Endothelial cell of umbilical vein (primary cell): ENCODE data around the gene THSD4.

Experiments used
- EZH2 ChIP-seq: IDR thresholded peaks from 2 replicates; pipeline ENCODE4 v1.6.1; 2012; ENCODE audit warnings: borderline replicate concordance, low read depth, mild to moderate bottlenecking, moderate library complexity, low read length, inconsistent platforms; ENCODE audit not compliant: severe bottlenecking
- FOS ChIP-seq: IDR thresholded peaks from 2 replicates; pipeline ENCODE4 v1.6.1; 2011; ENCODE audit warnings: mild to moderate bottlenecking, low read length, moderate library complexity, borderline replicate concordance; ENCODE audit not compliant: insufficient read depth
- GATA2 ChIP-seq: IDR thresholded peaks from 2 replicates; pipeline ENCODE4 v1.7.0; 2011; ENCODE audit warnings: low read depth, mild to moderate bottlenecking, moderate library complexity, mixed read lengths, low read length; ENCODE audit not compliant: insufficient read length, insufficient read depth
- JUN ChIP-seq: IDR thresholded peaks from 2 replicates; pipeline ENCODE4 v1.6.1; 2011; ENCODE audit warnings: borderline replicate concordance, low read depth; ENCODE audit not compliant: insufficient read length, insufficient read depth
- POLR2A ChIP-seq: IDR thresholded peaks from 2 replicates; pipeline ENCODE4 v1.6.1; 2012; ENCODE audit warnings: low read depth, mild to moderate bottlenecking, control low read depth, low read length
- POLR2AphosphoS5 ChIP-seq: IDR thresholded peaks from 2 replicates; pipeline ENCODE4 v1.6.1; 2012; ENCODE audit warnings: low read depth, mild to moderate bottlenecking, control low read depth, low read length, moderate library complexity; ENCODE audit not compliant: insufficient read depth
- TF ChIP-seq, protein P1 (sequence below): IDR thresholded peaks from 2 replicates; pipeline ENCODE4 v1.6.1; 2011; ENCODE audit not compliant: insufficient read depth, insufficient read length
- TF ChIP-seq, protein P2 (sequence below), 2 donors: IDR thresholded peaks; 1 replicate in 1 of 2; 2 replicates in 1 of 2; pipeline ENCODE4 v1.5.1; 2011; ENCODE audit warnings: low read length in 2 of 2, mild to moderate bottlenecking in 2 of 2, moderate library complexity in 2 of 2, control low read depth in 1 of 2, inconsistent platforms in 1 of 2, low read depth in 1 of 2; ENCODE audit not compliant: insufficient read depth in 1 of 2; ENCODE audit errors: extremely low read depth in 1 of 2

DNA sequence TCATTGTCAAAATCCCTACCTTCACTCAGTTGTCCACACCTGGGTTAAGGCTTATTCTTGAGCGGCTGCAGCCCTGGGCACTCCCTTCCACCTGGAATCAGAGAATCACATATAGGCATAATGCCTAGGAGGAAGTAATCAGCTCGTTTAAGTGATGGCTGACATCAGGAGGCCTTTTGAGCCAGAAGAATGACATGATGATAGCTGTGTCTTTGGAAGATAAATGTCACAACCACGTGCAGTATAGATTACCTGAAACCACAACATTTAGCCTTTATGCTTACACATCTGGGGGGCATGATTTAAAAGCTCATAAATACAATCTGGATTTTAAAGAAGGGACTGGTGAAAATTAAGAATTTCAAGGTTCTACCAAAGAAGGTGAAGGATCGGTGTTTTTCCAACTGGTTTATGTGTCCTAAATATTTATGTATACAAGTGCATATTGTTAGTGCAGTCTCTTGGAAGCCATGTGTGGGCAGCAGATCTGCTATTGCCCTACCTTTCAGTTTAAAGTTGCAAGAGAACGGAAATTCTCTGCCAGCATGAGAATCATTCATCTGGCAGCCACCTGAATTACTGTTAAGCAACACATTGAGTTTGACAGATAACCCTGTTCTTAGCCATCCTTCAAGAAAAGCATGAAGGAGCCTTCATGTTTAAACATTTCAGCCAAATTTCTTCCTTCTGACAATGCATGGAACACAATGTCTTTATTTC is 531.7 kb downstream of the THSD4 start:
- no peak for TF ChIP-seq EZH2
- TF ChIP-seq, protein P1, sequence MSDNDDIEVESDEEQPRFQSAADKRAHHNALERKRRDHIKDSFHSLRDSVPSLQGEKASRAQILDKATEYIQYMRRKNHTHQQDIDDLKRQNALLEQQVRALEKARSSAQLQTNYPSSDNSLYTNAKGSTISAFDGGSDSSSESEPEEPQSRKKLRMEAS: no peak
- TF ChIP-seq, protein P2, sequence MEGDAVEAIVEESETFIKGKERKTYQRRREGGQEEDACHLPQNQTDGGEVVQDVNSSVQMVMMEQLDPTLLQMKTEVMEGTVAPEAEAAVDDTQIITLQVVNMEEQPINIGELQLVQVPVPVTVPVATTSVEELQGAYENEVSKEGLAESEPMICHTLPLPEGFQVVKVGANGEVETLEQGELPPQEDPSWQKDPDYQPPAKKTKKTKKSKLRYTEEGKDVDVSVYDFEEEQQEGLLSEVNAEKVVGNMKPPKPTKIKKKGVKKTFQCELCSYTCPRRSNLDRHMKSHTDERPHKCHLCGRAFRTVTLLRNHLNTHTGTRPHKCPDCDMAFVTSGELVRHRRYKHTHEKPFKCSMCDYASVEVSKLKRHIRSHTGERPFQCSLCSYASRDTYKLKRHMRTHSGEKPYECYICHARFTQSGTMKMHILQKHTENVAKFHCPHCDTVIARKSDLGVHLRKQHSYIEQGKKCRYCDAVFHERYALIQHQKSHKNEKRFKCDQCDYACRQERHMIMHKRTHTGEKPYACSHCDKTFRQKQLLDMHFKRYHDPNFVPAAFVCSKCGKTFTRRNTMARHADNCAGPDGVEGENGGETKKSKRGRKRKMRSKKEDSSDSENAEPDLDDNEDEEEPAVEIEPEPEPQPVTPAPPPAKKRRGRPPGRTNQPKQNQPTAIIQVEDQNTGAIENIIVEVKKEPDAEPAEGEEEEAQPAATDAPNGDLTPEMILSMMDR (IDR thresholded peaks at IDR 0.05; ENCODE audit: extremely low read depth in 1 of 2, insufficient read depth in 1 of 2, low read depth in 1 of 2, low read length in 2 of 2): no peak
- no peak for TF ChIP-seq POLR2A
- TF ChIP-seq POLR2AphosphoS5: no peak
- TF ChIP-seq GATA2: no peak
- TF ChIP-seq FOS: no peak
- TF ChIP-seq JUN: no peak
